Activated CD4-positive, alpha-beta memory T cell treated with anti-CD3 and anti-CD28 coated beads for 36 hours (primary cell): Measurements from ENCODE around the gene THAP9. TPM values are rescaled to one million over a fixed set of nuclear protein-coding genes. Genes with fewer than 3 reads are reported as not detected.
"Not testable (repeated sequence)": the region's sequence is repeated elsewhere in the genome, so short reads cannot be mapped to it uniquely, and the experiment has no call there.

Source experiments
- CTCF ChIA-PET: fragments of 350-600 bp; sonication (Branson Sonifier 250); formaldehyde crosslinking; loops from one replicate; lab custom pipeline; 2021; ENCODE audit warnings: antibody characterized with exemption, inconsistent platforms; lab: Charles Lee
- POLR2A ChIA-PET: fragments of 350-600 bp; sonication (Branson Sonifier 250); formaldehyde crosslinking; loops from one replicate; lab custom pipeline; 2021; ENCODE audit warnings: antibody characterized with exemption; lab: Charles Lee
- DNase-seq: peaks from one replicate; pipeline ENCODE4 v3.0.0-alpha.2; 2020
- H3K27ac Mint-ChIP-seq: one replicate; pipeline ENCODE4 v1.8.0; 2021; ENCODE audit warnings: mixed read lengths
- H3K27me3 Mint-ChIP-seq: one replicate; pipeline ENCODE4 v1.8.0; 2021; ENCODE audit warnings: mixed read lengths
- H3K36me3 Mint-ChIP-seq: one replicate; pipeline ENCODE4 v1.8.0; 2021; ENCODE audit warnings: mixed read lengths
- H3K4me1 Mint-ChIP-seq: one replicate; pipeline ENCODE4 v1.8.0; 2021; ENCODE audit warnings: low read depth, mixed read lengths
- H3K4me3 Mint-ChIP-seq: one replicate; pipeline ENCODE4 v1.8.0; 2021; ENCODE audit warnings: mild to moderate bottlenecking, mixed read lengths
- H3K9me3 Mint-ChIP-seq: one replicate; pipeline ENCODE4 v1.8.0; 2021; ENCODE audit warnings: mixed read lengths
- intact Hi-C: fragments of 100-400 bp; cut with micrococcal nuclease; formaldehyde crosslinking; loops from one replicate; pipeline ENCODE4 v1.15.1; 2023
- total RNA-seq, 2 experiments: library from RNA; stranded (reverse); gene quantifications; one replicate each; pipeline ENCODE4 v1.2.3, GENCODE V29; 2021

Gene THAP9
- total RNA-seq, 2 experiments from 2014 or later = 2.3 to 2.4 TPM

GRCh38 chr4:82913968-82914367, 13.4 kb downstream of the THAP9 start:
- H3K4me1 Mint-ChIP-seq, H3K27me3 Mint-ChIP-seq, H3K9me3 Mint-ChIP-seq, H3K36me3 Mint-ChIP-seq, H3K27ac Mint-ChIP-seq, CTCF ChIA-PET, POLR2A ChIA-PET, H3K4me3 Mint-ChIP-seq, DNase-seq, intact Hi-C loops: not testable (repeated sequence)

- Mint-ChIP-seq H3K27ac (no peak overlapping the region), H3K4me1 (no peaks in the 10 kb centered on the region), H3K36me3 (peaks cover 4% of the 10 kb centered on the region), H3K9me3 (no peaks in the 10 kb centered on the region), H3K27me3 (no peaks in the 10 kb centered on the region), H3K4me3 (no peak overlapping the region)
- intact Hi-C loops = no loop called here
- POLR2A ChIA-PET = no interaction called here
- CTCF ChIA-PET = no interaction called here
- DNase-seq = no peak
Observed at GRCh38 chr4:82918091-82918490, 17.6 kb downstream of the THAP9 start.

- no peaks in the 10 kb centered on the region for H3K27me3 Mint-ChIP-seq
- no peak overlapping the region for H3K4me3 Mint-ChIP-seq
- H3K9me3 Mint-ChIP-seq = no peaks in the 10 kb centered on the region
- intact Hi-C loops = no loop called here
- peaks cover 3% of the 10 kb centered on the region for H3K36me3 Mint-ChIP-seq
- no peak overlapping the region for H3K27ac Mint-ChIP-seq
- ChIA-PET POLR2A (no interaction called here), CTCF (no interaction called here)
- no peak for DNase-seq
- no peaks in the 10 kb centered on the region for H3K4me1 Mint-ChIP-seq
Observed at GRCh38 chr4:82919386-82919785, 18.9 kb downstream of the THAP9 start.

- no peak overlapping the region for H3K4me3 Mint-ChIP-seq
- no peak for DNase-seq
- H3K27ac Mint-ChIP-seq = no peak overlapping the region
- H3K27me3 Mint-ChIP-seq = no peaks in the 10 kb centered on the region
- POLR2A ChIA-PET = no interaction called here
- intact Hi-C loops = no loop called here
- H3K4me1 Mint-ChIP-seq = no peaks in the 10 kb centered on the region
- CTCF ChIA-PET = no interaction called here
- peaks cover 1% of the 10 kb centered on the region for H3K36me3 Mint-ChIP-seq
- H3K9me3 Mint-ChIP-seq = no peaks in the 10 kb centered on the region
Observed at GRCh38 chr4:82921795-82922194, 21.3 kb downstream of the THAP9 start.

- no peak overlapping the region for H3K27ac Mint-ChIP-seq
- H3K27me3 Mint-ChIP-seq = no peaks in the 10 kb centered on the region
- H3K36me3 Mint-ChIP-seq = peaks cover 46% of the 10 kb centered on the region
- no peak overlapping the region for H3K4me3 Mint-ChIP-seq
- DNase-seq = no peak
- intact Hi-C loops = no loop called here
- ChIA-PET POLR2A (no interaction called here), CTCF (interaction anchor here (0.6 to 0.8 kb wide), 2 partner anchors 40 to 107 kb away, joined by 3 read pairs; no protein-coding TSS in a partner anchor)
- H3K4me1 Mint-ChIP-seq = no peaks in the 10 kb centered on the region
- H3K9me3 Mint-ChIP-seq = no peaks in the 10 kb centered on the region
Observed at GRCh38 chr4:82930848-82931755, 30.6 kb downstream of the THAP9 start.

- no peaks in the 10 kb centered on the region for H3K27me3 Mint-ChIP-seq
- CTCF ChIA-PET = no interaction called here
- H3K4me3 Mint-ChIP-seq = no peak overlapping the region
- intact Hi-C loops = no loop called here
- peaks cover 51% of the 10 kb centered on the region for H3K36me3 Mint-ChIP-seq
- no peaks in the 10 kb centered on the region for H3K4me1 Mint-ChIP-seq
- no peak overlapping the region for H3K27ac Mint-ChIP-seq
- POLR2A ChIA-PET = no interaction called here
- no peak for DNase-seq
- H3K9me3 Mint-ChIP-seq = no peaks in the 10 kb centered on the region
Observed at GRCh38 chr4:82934441-82934840, 33.9 kb downstream of the THAP9 start.

GRCh38 chr4:82939414-82939813, 38.9 kb downstream of the THAP9 start:
- H3K4me1 Mint-ChIP-seq = no peaks in the 10 kb centered on the region
- H3K27ac Mint-ChIP-seq = no peak overlapping the region
- DNase-seq = no peak
- POLR2A ChIA-PET = no interaction called here
- intact Hi-C loops = no loop called here
- peaks cover 34% of the 10 kb centered on the region for H3K36me3 Mint-ChIP-seq
- no peaks in the 10 kb centered on the region for H3K27me3 Mint-ChIP-seq
- no peaks in the 10 kb centered on the region for H3K9me3 Mint-ChIP-seq
- H3K4me3 Mint-ChIP-seq = no peak overlapping the region
- CTCF ChIA-PET = no interaction called here

GRCh38 chr4:82947498-82947897, 47.0 kb downstream of the THAP9 start:
- H3K36me3 Mint-ChIP-seq = peaks cover 10% of the 10 kb centered on the region
- peaks cover 3% of the 10 kb centered on the region for H3K4me1 Mint-ChIP-seq
- ChIA-PET POLR2A (no interaction called here), CTCF (no interaction called here)
- H3K4me3 Mint-ChIP-seq = no peak overlapping the region
- no peaks in the 10 kb centered on the region for H3K9me3 Mint-ChIP-seq
- no peak overlapping the region for H3K27ac Mint-ChIP-seq
- no peak for DNase-seq
- no peaks in the 10 kb centered on the region for H3K27me3 Mint-ChIP-seq
- intact Hi-C loops = no loop called here

GRCh38 chr4:82948647-82949204, 48.2 kb downstream of the THAP9 start:
- POLR2A ChIA-PET = no interaction called here
- intact Hi-C loops = no loop called here
- no peak overlapping the region for H3K27ac Mint-ChIP-seq

GRCh38 chr4:82951196-82951595, 50.7 kb downstream of the THAP9 start:
- H3K4me3 Mint-ChIP-seq = no peak overlapping the region
- intact Hi-C loops = no loop called here
- ChIA-PET CTCF (interaction anchor here (0.6 to 0.7 kb wide), 2 partner anchors 27 to 99 kb away, joined by 3 to 4 read pairs; no protein-coding TSS in a partner anchor), POLR2A (no interaction called here)
- peaks cover 14% of the 10 kb centered on the region for H3K36me3 Mint-ChIP-seq
- no peak overlapping the region for H3K27ac Mint-ChIP-seq
- no peaks in the 10 kb centered on the region for H3K27me3 Mint-ChIP-seq
- DNase-seq = no peak
- peaks cover 3% of the 10 kb centered on the region for H3K4me1 Mint-ChIP-seq
- no peaks in the 10 kb centered on the region for H3K9me3 Mint-ChIP-seq

More at GRCh38 chr4:82948647-82949204, 48.2 kb downstream of the THAP9 start:
- CTCF ChIA-PET = no interaction called here
- H3K9me3 Mint-ChIP-seq = no peaks in the 10 kb centered on the region
- no peak for DNase-seq
- H3K4me3 Mint-ChIP-seq = no peak overlapping the region
- H3K36me3 Mint-ChIP-seq = peaks cover 12% of the 10 kb centered on the region
- no peaks in the 10 kb centered on the region for H3K27me3 Mint-ChIP-seq
- peaks cover 3% of the 10 kb centered on the region for H3K4me1 Mint-ChIP-seq

GRCh38 chr4:82954212-82954611, 53.7 kb downstream of the THAP9 start:
- no peak overlapping the region for H3K4me3 Mint-ChIP-seq

GRCh38 chr4:82957045-82957444, 56.5 kb downstream of the THAP9 start:
- no peak for DNase-seq
- H3K4me1 Mint-ChIP-seq = peaks cover 7% of the 10 kb centered on the region
- intact Hi-C loops = no loop called here
- H3K9me3 Mint-ChIP-seq = no peaks in the 10 kb centered on the region
- H3K36me3 Mint-ChIP-seq = peaks cover 19% of the 10 kb centered on the region
- POLR2A ChIA-PET = no interaction called here
- CTCF ChIA-PET = interaction anchor here (0.5 to 1.3 kb wide), 3 partner anchors 21 to 105 kb away, joined by 3 to 4 read pairs (median 3); partner anchors contain the start of gene COPS4
- no peaks in the 10 kb centered on the region for H3K27me3 Mint-ChIP-seq
- H3K27ac Mint-ChIP-seq = no peak overlapping the region
- no peak overlapping the region for H3K4me3 Mint-ChIP-seq

More at GRCh38 chr4:82954212-82954611, 53.7 kb downstream of the THAP9 start:
- H3K27ac Mint-ChIP-seq = no peak overlapping the region
- no peaks in the 10 kb centered on the region for H3K9me3 Mint-ChIP-seq
- ChIA-PET POLR2A (no interaction called here), CTCF (no interaction called here)
- H3K4me1 Mint-ChIP-seq = peaks cover 7% of the 10 kb centered on the region
- peaks cover 14% of the 10 kb centered on the region for H3K36me3 Mint-ChIP-seq
- no peak for DNase-seq
- intact Hi-C loops = no loop called here
- H3K27me3 Mint-ChIP-seq = no peaks in the 10 kb centered on the region
